Prostate gland (tissue), 2 donors: ENCODE data around the gene MT1G.

Experiments used
- POLR2A ChIP-seq: fragments of 450-650 bp; IDR thresholded peaks from one replicate; pipeline ENCODE4 v1.6.1; 2016; ENCODE audit warnings: antibody characterized with exemption, mild to moderate bottlenecking
- POLR2AphosphoS5 ChIP-seq: sonication (generic); formaldehyde crosslinking; IDR thresholded peaks from one replicate; pipeline ENCODE4 v1.6.1; 2017; ENCODE audit warnings: antibody characterized with exemption
- TF ChIP-seq, protein P1 (sequence below), 4 experiments: fragments of 200-600 bp in 2 of 4; fragments of 450-650 bp in 2 of 4; sonication (generic) in 2 of 4; IDR thresholded peaks; 1 replicate in 3 of 4; 2 replicates in 1 of 4; pipeline ENCODE4 v1.5.1; 2016 to 2019; ENCODE audit warnings: antibody characterized with exemption in 4 of 4, mild to moderate bottlenecking in 2 of 4, moderate library complexity in 2 of 4

DNA sequence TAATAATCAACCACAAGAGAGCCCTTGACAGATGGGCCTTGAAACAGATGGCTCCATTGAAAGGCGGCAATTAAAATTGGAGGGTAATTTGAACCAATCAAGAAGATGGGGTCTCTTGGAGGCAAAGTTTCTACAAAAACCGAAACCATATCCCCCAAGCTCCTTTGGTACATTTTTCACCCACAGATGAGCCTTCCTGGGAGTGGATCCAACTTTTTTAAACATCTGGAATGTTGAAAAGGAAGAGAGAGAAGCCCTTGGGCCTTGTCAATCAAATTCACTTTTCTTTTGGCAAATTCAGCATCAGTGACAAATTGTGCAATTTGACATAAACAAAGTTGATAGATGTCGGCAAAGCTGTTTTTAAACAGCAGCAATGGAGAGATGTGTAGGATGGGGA lies 48.9 kb upstream of the MT1G start:
- TF ChIP-seq, protein P1, sequence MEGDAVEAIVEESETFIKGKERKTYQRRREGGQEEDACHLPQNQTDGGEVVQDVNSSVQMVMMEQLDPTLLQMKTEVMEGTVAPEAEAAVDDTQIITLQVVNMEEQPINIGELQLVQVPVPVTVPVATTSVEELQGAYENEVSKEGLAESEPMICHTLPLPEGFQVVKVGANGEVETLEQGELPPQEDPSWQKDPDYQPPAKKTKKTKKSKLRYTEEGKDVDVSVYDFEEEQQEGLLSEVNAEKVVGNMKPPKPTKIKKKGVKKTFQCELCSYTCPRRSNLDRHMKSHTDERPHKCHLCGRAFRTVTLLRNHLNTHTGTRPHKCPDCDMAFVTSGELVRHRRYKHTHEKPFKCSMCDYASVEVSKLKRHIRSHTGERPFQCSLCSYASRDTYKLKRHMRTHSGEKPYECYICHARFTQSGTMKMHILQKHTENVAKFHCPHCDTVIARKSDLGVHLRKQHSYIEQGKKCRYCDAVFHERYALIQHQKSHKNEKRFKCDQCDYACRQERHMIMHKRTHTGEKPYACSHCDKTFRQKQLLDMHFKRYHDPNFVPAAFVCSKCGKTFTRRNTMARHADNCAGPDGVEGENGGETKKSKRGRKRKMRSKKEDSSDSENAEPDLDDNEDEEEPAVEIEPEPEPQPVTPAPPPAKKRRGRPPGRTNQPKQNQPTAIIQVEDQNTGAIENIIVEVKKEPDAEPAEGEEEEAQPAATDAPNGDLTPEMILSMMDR (IDR thresholded peaks at IDR 0.05): no peak
- TF ChIP-seq POLR2A: no peak
- TF ChIP-seq POLR2AphosphoS5: no peak
